OCI-LY7 (cell line): ENCODE measurements around the gene GCNT2. TPM values are rescaled to one million over a fixed set of nuclear protein-coding genes. Genes with fewer than 3 reads are reported as not detected.

Experiments
- BruUV-seq: library from RNA; stranded (reverse); fragments of 400-500 nt; replicated peaks from 2 replicates; lab custom pipeline; 2021; lab: Mats Ljungman, UMichigan
- CTCF ChIA-PET: fragments of 300-600 bp; sonication (Branson Sonifier 250); formaldehyde crosslinking; loops from one replicate; lab custom pipeline; 2022; ENCODE audit warnings: antibody characterized with exemption; ENCODE audit not compliant: unreplicated experiment; lab: Charles Lee
- POLR2A ChIA-PET: fragments of 300-600 bp; sonication (Branson Sonifier 250); formaldehyde crosslinking; loops from one replicate; lab custom pipeline; 2022; ENCODE audit warnings: antibody characterized with exemption; lab: Charles Lee
- DNase-seq: peaks from one replicate; pipeline ENCODE4 v3.0.0-alpha.2; 2015; ENCODE audit warnings: low spot score
- H2AFZ ChIP-seq: fragments of 200-600 bp; sonication (generic), shearing (Covaris generic); 2 replicates; pipeline ENCODE4 v1.6.1; 2014; ENCODE audit warnings: mild to moderate bottlenecking, antibody characterized with exemption, low read length, moderate library complexity
- H3K27ac ChIP-seq: fragments of 200-600 bp; sonication (generic); 2 replicates; pipeline ENCODE4 v1.5.1; 2014; ENCODE audit warnings: mixed run types, low read depth, mild to moderate bottlenecking, moderate library complexity, low read length, inconsistent platforms; ENCODE audit not compliant: poor library complexity, severe bottlenecking
- H3K36me3 ChIP-seq: fragments of 200-600 bp; sonication (generic); 2 replicates; pipeline ENCODE4 v1.6.1; 2014; ENCODE audit warnings: mild to moderate bottlenecking, antibody characterized with exemption, low read length, moderate library complexity, mixed read lengths; ENCODE audit not compliant: insufficient read depth
- H3K4me1 ChIP-seq: fragments of 200-600 bp; sonication (generic); 2 replicates; pipeline ENCODE4 v1.5.1; 2014; ENCODE audit warnings: mild to moderate bottlenecking, low read length; ENCODE audit not compliant: insufficient read depth, poor library complexity, severe bottlenecking
- H3K4me2 ChIP-seq: fragments of 200-600 bp; sonication (generic); 2 replicates; pipeline ENCODE4 v1.6.1; 2014; ENCODE audit warnings: mild to moderate bottlenecking, low read length
- H3K4me3 ChIP-seq: fragments of 200-600 bp; sonication (generic); 2 replicates; pipeline ENCODE4 v1.5.1; 2014; ENCODE audit warnings: mild to moderate bottlenecking, low read depth, low read length; ENCODE audit not compliant: poor library complexity, severe bottlenecking
- H3K79me2 ChIP-seq: fragments of 200-600 bp; sonication (generic); 2 replicates; pipeline ENCODE4 v1.6.1; 2016; ENCODE audit warnings: low read depth, mild to moderate bottlenecking, low read length, moderate library complexity, mixed read lengths; ENCODE audit not compliant: insufficient read depth
- H3K9me2 ChIP-seq: fragments of 200-600 bp; sonication (generic); 2 replicates; pipeline ENCODE4 v1.6.1; 2016; ENCODE audit warnings: mild to moderate bottlenecking, low read length, mixed read lengths; ENCODE audit not compliant: insufficient read depth
- H3K9me3 ChIP-seq: fragments of 200-600 bp; sonication (generic); 2 replicates; pipeline ENCODE4 v1.6.1; 2014; ENCODE audit warnings: mild to moderate bottlenecking, mixed run types, low read length, mixed read lengths
- H4K20me1 ChIP-seq: fragments of 200-600 bp; sonication (generic); 2 replicates; pipeline ENCODE4 v1.6.1; 2014; ENCODE audit warnings: mild to moderate bottlenecking, antibody characterized with exemption, low read length, moderate library complexity, mixed read lengths; ENCODE audit not compliant: insufficient read depth
- CTCF ChIP-seq: fragments of 200-600 bp; sonication (generic); conservative IDR thresholded peaks from 2 replicates; pipeline ENCODE4 v1.5.1; 2014; ENCODE audit warnings: mild to moderate bottlenecking, antibody characterized with exemption, low read length, moderate library complexity, mixed read lengths
- EZH2phosphoT487 ChIP-seq: fragments of 200-600 bp; sonication (generic); IDR thresholded peaks from 2 replicates; pipeline ENCODE4 v1.6.1; 2018; ENCODE audit warnings: low read depth, borderline replicate concordance, mild to moderate bottlenecking, mixed run types, antibody characterized with exemption, low read length, moderate library complexity, mixed read lengths
- intact Hi-C: fragments of 100-400 bp; cut with micrococcal nuclease; formaldehyde crosslinking; loops from one replicate; pipeline ENCODE4 v1.10.0; 2022; ENCODE audit not compliant: unreplicated experiment
- total RNA-seq, 2 experiments: library from RNA; depleted of rRNA in 1 of 2; stranded (reverse); fragments of >200 nt in 1 of 2; shearing (Covaris generic) in 1 of 2; gene quantifications; 2 replicates each; pipeline ENCODE4 v1.2.3, GENCODE V29; 2014 to 2022

GCNT2 gene
- total RNA-seq, 2 experiments from 2014 or later: 17.4 to 25.2 TPM

- Histone ChIP-seq H3K79me2 (peaks cover 6% of the 10 kb centered on the region; the same call in 1 of the 2 replicates), H3K9me2 (no peaks in the 10 kb centered on the region), H3K27ac (no peak overlapping the region), H3K9me3 (no peaks in the 10 kb centered on the region), H4K20me1 (0 out of 2 replicates have a peak, but pooled peaks cover 5% of the 10 kb centered on the region), H3K4me3 (no peak overlapping the region), H2AFZ (no peak overlapping the region), H3K4me2 (no peak overlapping the region), H3K4me1 (no peaks in the 10 kb centered on the region), H3K36me3 (no peaks in the 10 kb centered on the region)
- POLR2A ChIA-PET: no interaction called here
- intact Hi-C loops: no loop called here
- no TSS peak for BruUV-seq
- CTCF ChIA-PET: no interaction called here
- TF ChIP-seq EZH2phosphoT487: no peak
- no peak for TF ChIP-seq CTCF
- DNase-seq: no peak
These were observed 63.5 kb downstream of the GCNT2 start for GRCh38 chr6:10584607-10585006.

GRCh38 chr6:10585209-10585845 lies 64.2 kb downstream of the GCNT2 start:
- Histone ChIP-seq H3K36me3 (no peaks in the 10 kb centered on the region), H3K4me2 (no peak overlapping the region), H3K4me3 (no peak overlapping the region), H3K27ac (no peak overlapping the region), H4K20me1 (0 out of 2 replicates have a peak, but pooled peaks cover 5% of the 10 kb centered on the region), H3K9me2 (no peaks in the 10 kb centered on the region), H2AFZ (no peak overlapping the region), H3K4me1 (no peaks in the 10 kb centered on the region), H3K9me3 (no peaks in the 10 kb centered on the region), H3K79me2 (peaks cover 6% of the 10 kb centered on the region; the same call in 1 of the 2 replicates)
- POLR2A ChIA-PET: no interaction called here
- intact Hi-C loops: no loop called here
- no TSS peak for BruUV-seq
- TF ChIP-seq CTCF (no peak), EZH2phosphoT487 (no peak)
- no peak for DNase-seq
- CTCF ChIA-PET: no interaction called here

- Histone ChIP-seq H3K79me2 (peaks cover 6% of the 10 kb centered on the region; the same call in 1 of the 2 replicates), H3K9me3 (no peaks in the 10 kb centered on the region), H3K4me2 (no peak overlapping the region), H3K27ac (no peak overlapping the region), H3K4me3 (no peak overlapping the region), H4K20me1 (no peaks in the 10 kb centered on the region), H3K4me1 (no peaks in the 10 kb centered on the region), H2AFZ (no peak overlapping the region), H3K9me2 (no peaks in the 10 kb centered on the region), H3K36me3 (no peaks in the 10 kb centered on the region)
- DNase-seq: no peak
- TF ChIP-seq EZH2phosphoT487 (no peak), CTCF (no peak)
- intact Hi-C loops: no loop called here
- BruUV-seq: no TSS peak
- POLR2A ChIA-PET: no interaction called here
- CTCF ChIA-PET: no interaction called here
These were observed 65.2 kb downstream of the GCNT2 start for GRCh38 chr6:10586302-10586701.
